ENCODE data around the gene ZDHHC3. TPM values are rescaled to one million over a fixed set of nuclear protein-coding genes. Genes with fewer than 3 reads are reported as not detected.
A peak's percentile ranks its signal among the peaks of the same experiment; 100 is the strongest.

Gene ZDHHC3
- total and polyA plus RNA-seq, 4 donors = 15.4 to 43.0 (median 24.4) TPM

DNA sequence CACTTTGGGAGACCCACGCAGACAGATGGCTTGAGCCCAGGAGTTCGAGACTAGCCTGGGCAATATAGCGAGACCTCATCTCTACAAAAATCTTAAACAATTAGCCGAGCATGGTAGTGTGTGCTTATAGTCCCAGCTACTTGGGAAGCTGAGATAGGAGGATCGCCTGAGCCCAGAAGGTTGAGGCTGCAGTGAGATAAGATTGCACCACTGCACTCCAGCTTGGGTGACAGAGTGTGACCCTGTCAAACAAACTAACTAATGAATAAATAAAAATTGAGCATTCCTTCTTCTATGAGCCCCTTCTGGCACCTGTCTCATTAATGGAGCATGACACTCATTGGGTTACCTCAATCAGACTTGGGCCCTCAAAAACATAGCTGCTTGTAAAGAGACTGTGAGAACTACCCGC, 7.5 kb downstream of the ZDHHC3 start:
- Histone ChIP-seq H3K9ac (ENCODE audit: low read depth in 1 of 2, low read length in 2 of 2) (no peak overlapping the region), H3K27ac (ENCODE audit: low read depth in 1 of 2, low read length in 2 of 2) (no peak overlapping the region), H3K9me3 (ENCODE audit: control insufficient read depth in 4 of 4, low read length in 3 of 4) (no peaks in the 10 kb centered on the region), H3K36me3 (ENCODE audit: control insufficient read depth in 4 of 4, insufficient read depth in 3 of 4, low read depth in 1 of 4, low read length in 3 of 4) (no peaks in the 10 kb centered on the region), H3K4me3 (ENCODE audit: low read depth in 1 of 3, low read length in 3 of 3) (no peak overlapping the region), H3K27me3 (ENCODE audit: control insufficient read depth in 4 of 4, insufficient read depth in 4 of 4, low read length in 3 of 4) (no peaks in the 10 kb centered on the region), H3K4me1 (ENCODE audit: control insufficient read depth in 4 of 4, insufficient read depth in 4 of 4, low read length in 3 of 4) (no peaks in the 10 kb centered on the region)
- TF ChIP-seq RAD21 (IDR thresholded peaks at IDR 0.05) = no peak
- TF ChIP-seq, protein P1, sequence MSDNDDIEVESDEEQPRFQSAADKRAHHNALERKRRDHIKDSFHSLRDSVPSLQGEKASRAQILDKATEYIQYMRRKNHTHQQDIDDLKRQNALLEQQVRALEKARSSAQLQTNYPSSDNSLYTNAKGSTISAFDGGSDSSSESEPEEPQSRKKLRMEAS (IDR thresholded peaks at IDR 0.05) = no peak
- no peak for TF ChIP-seq GABPA (IDR thresholded peaks at IDR 0.05 in 1 of 2, conservative IDR thresholded peaks at IDR 0.05 in 1 of 2)
- TF ChIP-seq JUND (IDR thresholded peaks at IDR 0.05) = no peak
- no peak for TF ChIP-seq FOXA1 (IDR thresholded peaks at IDR 0.05)
- no peak for TF ChIP-seq EGR1 (IDR thresholded peaks at IDR 0.05; ENCODE audit: low read depth in 2 of 2)
- TF ChIP-seq, protein P2, sequence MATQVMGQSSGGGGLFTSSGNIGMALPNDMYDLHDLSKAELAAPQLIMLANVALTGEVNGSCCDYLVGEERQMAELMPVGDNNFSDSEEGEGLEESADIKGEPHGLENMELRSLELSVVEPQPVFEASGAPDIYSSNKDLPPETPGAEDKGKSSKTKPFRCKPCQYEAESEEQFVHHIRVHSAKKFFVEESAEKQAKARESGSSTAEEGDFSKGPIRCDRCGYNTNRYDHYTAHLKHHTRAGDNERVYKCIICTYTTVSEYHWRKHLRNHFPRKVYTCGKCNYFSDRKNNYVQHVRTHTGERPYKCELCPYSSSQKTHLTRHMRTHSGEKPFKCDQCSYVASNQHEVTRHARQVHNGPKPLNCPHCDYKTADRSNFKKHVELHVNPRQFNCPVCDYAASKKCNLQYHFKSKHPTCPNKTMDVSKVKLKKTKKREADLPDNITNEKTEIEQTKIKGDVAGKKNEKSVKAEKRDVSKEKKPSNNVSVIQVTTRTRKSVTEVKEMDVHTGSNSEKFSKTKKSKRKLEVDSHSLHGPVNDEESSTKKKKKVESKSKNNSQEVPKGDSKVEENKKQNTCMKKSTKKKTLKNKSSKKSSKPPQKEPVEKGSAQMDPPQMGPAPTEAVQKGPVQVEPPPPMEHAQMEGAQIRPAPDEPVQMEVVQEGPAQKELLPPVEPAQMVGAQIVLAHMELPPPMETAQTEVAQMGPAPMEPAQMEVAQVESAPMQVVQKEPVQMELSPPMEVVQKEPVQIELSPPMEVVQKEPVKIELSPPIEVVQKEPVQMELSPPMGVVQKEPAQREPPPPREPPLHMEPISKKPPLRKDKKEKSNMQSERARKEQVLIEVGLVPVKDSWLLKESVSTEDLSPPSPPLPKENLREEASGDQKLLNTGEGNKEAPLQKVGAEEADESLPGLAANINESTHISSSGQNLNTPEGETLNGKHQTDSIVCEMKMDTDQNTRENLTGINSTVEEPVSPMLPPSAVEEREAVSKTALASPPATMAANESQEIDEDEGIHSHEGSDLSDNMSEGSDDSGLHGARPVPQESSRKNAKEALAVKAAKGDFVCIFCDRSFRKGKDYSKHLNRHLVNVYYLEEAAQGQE (IDR thresholded peaks at IDR 0.05) = no peak
- TF ChIP-seq YY1 (IDR thresholded peaks at IDR 0.05) = no peak
- no peak for TF ChIP-seq FOXA2 (IDR thresholded peaks at IDR 0.05)
- DNase-seq (ENCODE audit: low spot score) = peak; percentile 54
- 96% methylated on average over 6 of the region's 6 CpGs for WGBS

DNA sequence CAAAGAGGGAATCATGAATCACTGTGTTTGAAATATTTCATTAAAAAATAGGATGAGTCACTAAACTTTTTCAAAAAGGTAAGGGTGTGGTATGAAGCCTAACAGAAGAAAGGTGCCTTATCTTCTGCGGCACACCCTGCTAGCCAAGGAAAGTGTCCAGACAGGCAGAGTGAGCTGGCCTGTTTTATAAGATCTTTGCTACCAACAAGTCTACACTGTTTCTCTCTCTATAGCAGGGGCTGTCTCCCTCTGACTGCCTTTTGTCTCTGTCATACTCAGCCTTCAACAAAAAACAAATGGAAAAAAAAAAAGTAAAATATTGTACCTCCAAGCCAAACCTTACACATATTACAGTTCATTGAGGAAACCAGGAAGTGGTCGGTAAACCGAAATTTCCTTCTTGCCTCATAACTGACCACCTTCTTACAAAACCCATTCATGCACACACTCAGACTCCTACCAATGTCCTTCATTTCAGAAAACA, 9.1 kb downstream of the ZDHHC3 start:
- TF ChIP-seq FOXA1 (IDR thresholded peaks at IDR 0.05) (no peak), SP1 (IDR thresholded peaks at IDR 0.05) (no peak), TAF1 (conservative IDR thresholded peaks at IDR 0.05) (no peak), YY1 (IDR thresholded peaks at IDR 0.05) (no peak), FOXA2 (IDR thresholded peaks at IDR 0.05) (no peak), HNF4G (IDR thresholded peaks at IDR 0.05) (no peak)
- TF ChIP-seq, protein P3, sequence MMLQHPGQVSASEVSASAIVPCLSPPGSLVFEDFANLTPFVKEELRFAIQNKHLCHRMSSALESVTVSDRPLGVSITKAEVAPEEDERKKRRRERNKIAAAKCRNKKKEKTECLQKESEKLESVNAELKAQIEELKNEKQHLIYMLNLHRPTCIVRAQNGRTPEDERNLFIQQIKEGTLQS (IDR thresholded peaks at IDR 0.05) = no peak
- TF ChIP-seq, protein P4, sequence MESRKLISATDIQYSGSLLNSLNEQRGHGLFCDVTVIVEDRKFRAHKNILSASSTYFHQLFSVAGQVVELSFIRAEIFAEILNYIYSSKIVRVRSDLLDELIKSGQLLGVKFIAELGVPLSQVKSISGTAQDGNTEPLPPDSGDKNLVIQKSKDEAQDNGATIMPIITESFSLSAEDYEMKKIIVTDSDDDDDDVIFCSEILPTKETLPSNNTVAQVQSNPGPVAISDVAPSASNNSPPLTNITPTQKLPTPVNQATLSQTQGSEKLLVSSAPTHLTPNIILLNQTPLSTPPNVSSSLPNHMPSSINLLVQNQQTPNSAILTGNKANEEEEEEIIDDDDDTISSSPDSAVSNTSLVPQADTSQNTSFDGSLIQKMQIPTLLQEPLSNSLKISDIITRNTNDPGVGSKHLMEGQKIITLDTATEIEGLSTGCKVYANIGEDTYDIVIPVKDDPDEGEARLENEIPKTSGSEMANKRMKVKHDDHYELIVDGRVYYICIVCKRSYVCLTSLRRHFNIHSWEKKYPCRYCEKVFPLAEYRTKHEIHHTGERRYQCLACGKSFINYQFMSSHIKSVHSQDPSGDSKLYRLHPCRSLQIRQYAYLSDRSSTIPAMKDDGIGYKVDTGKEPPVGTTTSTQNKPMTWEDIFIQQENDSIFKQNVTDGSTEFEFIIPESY (IDR thresholded peaks at IDR 0.05) = no peak
- WGBS = 81% methylated on average over 3 of the region's 3 CpGs

More for the DNA sequence above, 9.1 kb downstream of the ZDHHC3 start:
- DNase-seq (ENCODE audit: low spot score) = no peak
- no peaks in the 10 kb centered on the region for H3K27me3 ChIP-seq (ENCODE audit: control insufficient read depth in 4 of 4, insufficient read depth in 4 of 4, low read length in 3 of 4)
- H3K4me1 ChIP-seq (ENCODE audit: control insufficient read depth in 4 of 4, insufficient read depth in 4 of 4, low read length in 3 of 4) = no peaks in the 10 kb centered on the region
- no peak overlapping the region for H3K9ac ChIP-seq (ENCODE audit: low read depth in 1 of 2, low read length in 2 of 2)
- no peak overlapping the region for H3K4me3 ChIP-seq (ENCODE audit: low read depth in 1 of 3, low read length in 3 of 3)
- no peaks in the 10 kb centered on the region for H3K36me3 ChIP-seq (ENCODE audit: control insufficient read depth in 4 of 4, insufficient read depth in 3 of 4, low read depth in 1 of 4, low read length in 3 of 4)
- H3K27ac ChIP-seq (ENCODE audit: low read depth in 1 of 2, low read length in 2 of 2) = no peak overlapping the region
- H3K9me3 ChIP-seq (ENCODE audit: control insufficient read depth in 4 of 4, low read length in 3 of 4) = no peaks in the 10 kb centered on the region

Data from liver (tissue), 9 donors.